GM10266 (cell line): Measurements from ENCODE around the gene MUC4.

Source experiments
- DNase-seq: peaks from one replicate; pipeline ENCODE4 v3.0.0; 2012; ENCODE audit errors: extremely low spot score
- CTCF ChIP-seq: IDR thresholded peaks from 2 replicates; pipeline ENCODE4 v1.5.1; 2012; ENCODE audit warnings: mild to moderate bottlenecking, low read depth; ENCODE audit not compliant: control insufficient read depth, insufficient read depth; ENCODE audit errors: missing control alignments

The MUC4 gene

GRCh38 chr3:195770081-195770840, 41.5 kb downstream of the MUC4 start:
- DNase-seq, result no peak
- TF ChIP-seq CTCF, result no peak

- no peak for DNase-seq
- no peak for TF ChIP-seq CTCF
Measured at GRCh38 chr3:195769551-195769950, 42.2 kb downstream of the MUC4 start.

DNA sequence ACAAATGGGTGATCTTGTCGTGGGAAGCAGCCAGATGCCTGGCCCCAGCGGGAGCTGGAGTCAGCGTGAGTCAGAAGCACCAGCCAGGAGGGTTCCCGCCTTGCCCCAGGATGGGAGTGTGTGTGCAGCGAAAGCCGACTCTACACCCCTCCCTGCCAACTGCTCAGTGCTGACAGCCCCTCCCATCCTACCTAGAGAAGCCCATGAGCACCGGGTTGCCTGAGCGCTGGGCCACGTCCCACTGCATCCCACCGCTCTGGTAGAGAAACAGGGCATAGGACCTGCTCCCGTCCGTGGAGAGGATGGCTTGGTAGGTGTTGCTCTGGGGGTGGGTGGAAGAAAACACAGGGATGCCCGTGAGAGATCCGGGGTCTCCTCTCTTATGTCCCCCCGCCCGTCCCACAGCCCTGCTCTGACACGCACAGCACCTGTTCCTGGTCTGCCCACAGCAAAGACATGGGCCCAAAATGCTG, 42.9 kb downstream of the MUC4 start:
- no peak for DNase-seq
- no peak for TF ChIP-seq CTCF

DNA sequence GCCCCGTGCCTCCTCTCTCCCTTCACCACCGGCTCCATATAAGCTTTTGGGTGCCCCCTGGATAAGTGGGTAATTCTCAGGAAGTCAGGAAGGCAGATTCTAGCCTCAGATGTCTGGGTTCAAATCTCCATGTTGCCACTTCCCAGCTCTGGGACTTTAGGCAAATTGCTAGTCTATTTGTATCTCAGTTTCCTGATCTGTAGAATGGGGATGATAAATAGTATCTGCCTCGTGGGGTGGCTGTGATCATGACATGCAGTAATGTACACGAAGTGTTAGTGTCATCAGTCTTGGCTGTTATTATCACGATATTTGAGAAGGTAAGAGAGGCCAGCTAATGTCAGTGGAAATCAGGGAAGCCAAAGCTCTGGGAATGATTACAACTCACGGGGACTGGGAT, 43.3 kb downstream of the MUC4 start:
- TF ChIP-seq CTCF, result no peak
- no peak for DNase-seq

- DNase-seq, result no peak
- no peak for TF ChIP-seq CTCF
Measured at GRCh38 chr3:195767792-195768191, 43.9 kb downstream of the MUC4 start.

DNA sequence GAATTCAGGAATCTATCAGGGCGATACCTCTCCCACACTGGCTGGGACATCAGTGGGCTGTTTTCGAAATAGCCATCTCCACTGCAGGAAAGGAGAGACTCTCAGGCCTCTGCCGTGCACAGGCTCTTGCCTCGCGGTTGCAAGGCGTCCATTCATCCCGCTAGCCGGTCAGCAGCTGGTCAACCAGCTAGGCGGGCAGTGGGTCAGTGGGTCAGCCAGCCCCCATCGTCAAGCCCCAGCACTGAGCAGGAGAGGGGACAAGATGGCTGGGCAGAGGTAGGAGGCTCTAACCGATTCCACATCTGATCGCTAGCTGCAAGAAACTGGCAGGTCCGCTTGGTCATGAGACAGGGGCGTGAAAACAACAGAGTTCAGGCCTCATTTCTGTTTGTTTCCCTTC, 45.1 kb downstream of the MUC4 start:
- no peak for TF ChIP-seq CTCF
- DNase-seq, result no peak

DNA sequence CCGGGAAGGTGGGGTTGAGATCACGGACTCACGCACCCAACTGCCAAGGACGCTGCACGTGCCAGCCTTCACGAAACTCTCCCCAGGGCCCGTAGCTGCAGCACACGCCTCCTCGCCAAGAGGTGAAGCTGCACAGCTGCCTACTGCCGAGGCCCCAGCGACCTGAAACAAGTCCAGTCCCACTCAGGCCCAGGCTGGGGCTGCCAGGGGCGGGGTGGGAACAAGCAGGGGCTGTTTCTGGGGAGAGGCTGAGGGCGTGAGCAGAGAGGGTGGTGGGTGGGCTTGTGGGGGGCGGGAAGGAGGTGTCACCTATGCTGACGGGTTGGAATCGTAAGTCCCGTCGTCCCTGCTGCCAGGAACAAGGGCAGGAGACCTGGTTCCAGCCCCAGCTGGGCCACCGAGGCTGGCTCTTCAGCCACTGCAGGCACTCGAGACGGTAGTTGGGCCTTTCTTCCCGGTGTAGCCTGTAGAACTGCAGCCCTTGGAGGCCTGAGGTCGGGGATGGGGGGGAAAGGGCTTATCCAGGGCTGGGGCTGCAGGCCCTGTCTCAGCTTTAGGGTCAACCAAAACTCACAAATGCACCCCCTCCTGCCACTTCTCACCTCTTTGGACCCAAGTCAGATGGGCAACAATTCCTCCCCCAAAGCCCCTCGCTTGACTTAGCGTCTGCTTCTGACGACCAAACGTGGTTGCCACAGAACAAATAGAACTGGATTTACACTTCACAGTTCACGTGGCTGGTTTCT, 46.6 kb downstream of the MUC4 start:
- no peak for TF ChIP-seq CTCF
- DNase-seq, result no peak
